Uterus (tissue), 4 donors: ENCODE results near the gene RTP5. TPM values are rescaled to one million over a fixed set of nuclear protein-coding genes. Genes with fewer than 3 reads are reported as not detected.

Experiments used
- DNase-seq, 2 donors: peaks; one replicate each; pipeline ENCODE4 v3.0.0-alpha.2; 2019 to 2020
- H3K27ac ChIP-seq, 2 donors: fragments of 200-600 bp; sonication (generic); 1 replicate in 1 of 2; 2 replicates in 1 of 2; pipeline ENCODE4 v1.5.1; 2016 to 2018
- H3K27me3 ChIP-seq, 2 donors: fragments of 200-600 bp; sonication (generic); one replicate each; pipeline ENCODE4 v1.5.1; 2018 to 2019; ENCODE audit warnings: control low read depth in 1 of 2
- H3K36me3 ChIP-seq, 2 donors: fragments of 200-600 bp; sonication (generic); one replicate each; pipeline ENCODE4 v1.5.1; 2019; ENCODE audit warnings: control low read depth in 1 of 2
- H3K4me1 ChIP-seq, 2 donors: fragments of 200-600 bp; sonication (generic); one replicate each; pipeline ENCODE4 v1.5.1; 2018 to 2019; ENCODE audit warnings: control low read depth in 1 of 2
- H3K4me3 ChIP-seq, 2 donors: fragments of 200-600 bp; sonication (generic); 1 replicate in 1 of 2; 2 replicates in 1 of 2; pipeline ENCODE4 v1.5.1; 2018 to 2019; ENCODE audit warnings: mild to moderate bottlenecking in 1 of 2
- H3K9me3 ChIP-seq, 2 donors: fragments of 200-600 bp; sonication (generic); one replicate each; pipeline ENCODE4 v1.5.1; 2019; ENCODE audit warnings: control low read depth in 1 of 2
- POLR2A ChIP-seq, 2 donors: fragments of 450-650 bp; IDR thresholded peaks; one replicate each; pipeline ENCODE4 v1.6.1; 2016; ENCODE audit warnings: antibody characterized with exemption in 2 of 2, mild to moderate bottlenecking in 1 of 2, moderate library complexity in 1 of 2
- intact Hi-C: fragments of 100-400 bp; cut with DNase I; formaldehyde crosslinking; loops from one replicate; pipeline ENCODE4 v1.15.1; 2023; ENCODE audit warnings: low total_unique reads
- total RNA-seq, 4 donors: library from RNA; depleted of rRNA in 3 of 4; stranded (reverse); fragments of >200 nt in 3 of 4; gene quantifications; one replicate each; pipeline versions ENCODE4 v1.1.0 to v1.2.4, GENCODE V29; 2014 to 2023
- TF ChIP-seq, protein P1 (sequence below), 4 experiments: fragments of 200-600 bp in 2 of 4; fragments of 450-650 bp in 2 of 4; sonication (generic) in 2 of 4; IDR thresholded peaks; one replicate each; pipeline ENCODE4 v1.5.1; 2016 to 2019; ENCODE audit warnings: antibody characterized with exemption in 4 of 4, mild to moderate bottlenecking in 2 of 4, moderate library complexity in 1 of 4
- donor health status: DM: yes; HTN: yes; CAD: no.

The RTP5 gene
- total RNA-seq, 4 donors from 2014 or later: 0.15 TPM; not detected in 3

DNA sequence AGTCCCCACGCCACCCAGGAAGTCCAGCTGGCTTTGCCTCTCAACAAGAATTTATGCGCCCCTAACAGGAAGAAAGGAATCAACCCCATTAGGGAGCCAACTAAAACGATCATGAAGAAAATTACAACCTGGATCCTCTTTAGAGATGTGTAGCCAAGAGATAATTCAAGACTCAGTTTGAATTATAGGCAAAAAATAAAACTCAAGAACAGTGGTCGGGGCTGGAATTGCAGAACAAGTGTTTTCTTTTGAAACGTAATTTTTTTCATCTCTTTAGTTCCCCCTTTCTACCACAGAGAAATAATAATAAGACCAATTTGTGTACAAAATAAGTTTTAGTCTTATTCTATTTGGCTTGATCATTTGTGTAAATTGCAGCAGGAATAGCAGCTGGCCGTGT is 33.2 kb upstream of the RTP5 start:
- no peaks in the 10 kb centered on the region for H3K27me3 ChIP-seq
- no peak overlapping the region for H3K4me3 ChIP-seq
- intact Hi-C loops: no loop called here
- no peaks in the 10 kb centered on the region for H3K9me3 ChIP-seq
- no peaks in the 10 kb centered on the region for H3K4me1 ChIP-seq
- H3K36me3 ChIP-seq: no peaks in the 10 kb centered on the region
- no peak for TF ChIP-seq POLR2A (IDR thresholded peaks at IDR 0.05)
- TF ChIP-seq, protein P1, sequence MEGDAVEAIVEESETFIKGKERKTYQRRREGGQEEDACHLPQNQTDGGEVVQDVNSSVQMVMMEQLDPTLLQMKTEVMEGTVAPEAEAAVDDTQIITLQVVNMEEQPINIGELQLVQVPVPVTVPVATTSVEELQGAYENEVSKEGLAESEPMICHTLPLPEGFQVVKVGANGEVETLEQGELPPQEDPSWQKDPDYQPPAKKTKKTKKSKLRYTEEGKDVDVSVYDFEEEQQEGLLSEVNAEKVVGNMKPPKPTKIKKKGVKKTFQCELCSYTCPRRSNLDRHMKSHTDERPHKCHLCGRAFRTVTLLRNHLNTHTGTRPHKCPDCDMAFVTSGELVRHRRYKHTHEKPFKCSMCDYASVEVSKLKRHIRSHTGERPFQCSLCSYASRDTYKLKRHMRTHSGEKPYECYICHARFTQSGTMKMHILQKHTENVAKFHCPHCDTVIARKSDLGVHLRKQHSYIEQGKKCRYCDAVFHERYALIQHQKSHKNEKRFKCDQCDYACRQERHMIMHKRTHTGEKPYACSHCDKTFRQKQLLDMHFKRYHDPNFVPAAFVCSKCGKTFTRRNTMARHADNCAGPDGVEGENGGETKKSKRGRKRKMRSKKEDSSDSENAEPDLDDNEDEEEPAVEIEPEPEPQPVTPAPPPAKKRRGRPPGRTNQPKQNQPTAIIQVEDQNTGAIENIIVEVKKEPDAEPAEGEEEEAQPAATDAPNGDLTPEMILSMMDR (IDR thresholded peaks at IDR 0.05): no peak
- H3K27ac ChIP-seq: no peak overlapping the region
- no peak for DNase-seq

DNA sequence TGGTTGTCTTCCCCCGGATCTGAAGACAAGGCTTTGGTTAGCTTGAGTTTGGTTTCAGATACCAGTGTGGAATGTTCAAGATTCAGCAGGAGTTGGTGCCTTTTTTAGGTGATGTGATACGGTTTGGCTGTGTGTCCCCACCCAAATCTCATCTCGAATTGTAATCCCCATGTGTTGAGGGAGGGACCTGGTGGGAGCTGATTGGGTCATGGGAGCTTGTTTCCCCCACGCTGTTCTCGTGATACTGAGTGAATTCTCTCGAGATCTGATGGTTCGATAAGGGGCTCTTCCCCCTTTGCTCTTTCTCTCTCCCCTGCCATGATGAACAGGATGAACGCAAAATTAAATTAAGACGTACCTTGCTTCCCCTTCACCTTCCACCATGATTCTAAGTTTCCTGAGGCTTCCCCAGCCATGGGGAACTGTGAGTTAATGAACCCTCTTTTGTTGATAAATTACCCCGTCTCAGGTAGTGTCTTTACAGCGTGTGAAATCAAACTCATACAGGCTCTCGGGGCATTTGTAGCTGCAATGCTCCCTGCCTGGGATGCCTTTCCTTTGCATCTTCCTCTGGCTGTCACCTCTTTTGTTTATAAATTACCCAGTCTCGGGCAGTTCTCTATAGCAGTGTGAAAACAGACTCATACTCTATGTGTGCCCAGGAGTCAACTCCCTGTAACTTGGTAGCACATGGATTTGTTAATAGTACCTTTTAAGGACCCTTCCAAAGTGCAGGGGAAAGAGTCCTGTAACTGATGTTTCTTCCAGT is 32.1 kb upstream of the RTP5 start:
- Histone ChIP-seq H3K4me1 (no peaks in the 10 kb centered on the region), H3K9me3 (no peaks in the 10 kb centered on the region), H3K27me3 (no peaks in the 10 kb centered on the region), H3K36me3 (no peaks in the 10 kb centered on the region), H3K4me3 (no peak overlapping the region), H3K27ac (no peak overlapping the region)
- no peak for TF ChIP-seq POLR2A (IDR thresholded peaks at IDR 0.05)
- TF ChIP-seq, protein P1 (IDR thresholded peaks at IDR 0.05): no peak
- no peak for DNase-seq
- intact Hi-C loops: no loop called here

DNA sequence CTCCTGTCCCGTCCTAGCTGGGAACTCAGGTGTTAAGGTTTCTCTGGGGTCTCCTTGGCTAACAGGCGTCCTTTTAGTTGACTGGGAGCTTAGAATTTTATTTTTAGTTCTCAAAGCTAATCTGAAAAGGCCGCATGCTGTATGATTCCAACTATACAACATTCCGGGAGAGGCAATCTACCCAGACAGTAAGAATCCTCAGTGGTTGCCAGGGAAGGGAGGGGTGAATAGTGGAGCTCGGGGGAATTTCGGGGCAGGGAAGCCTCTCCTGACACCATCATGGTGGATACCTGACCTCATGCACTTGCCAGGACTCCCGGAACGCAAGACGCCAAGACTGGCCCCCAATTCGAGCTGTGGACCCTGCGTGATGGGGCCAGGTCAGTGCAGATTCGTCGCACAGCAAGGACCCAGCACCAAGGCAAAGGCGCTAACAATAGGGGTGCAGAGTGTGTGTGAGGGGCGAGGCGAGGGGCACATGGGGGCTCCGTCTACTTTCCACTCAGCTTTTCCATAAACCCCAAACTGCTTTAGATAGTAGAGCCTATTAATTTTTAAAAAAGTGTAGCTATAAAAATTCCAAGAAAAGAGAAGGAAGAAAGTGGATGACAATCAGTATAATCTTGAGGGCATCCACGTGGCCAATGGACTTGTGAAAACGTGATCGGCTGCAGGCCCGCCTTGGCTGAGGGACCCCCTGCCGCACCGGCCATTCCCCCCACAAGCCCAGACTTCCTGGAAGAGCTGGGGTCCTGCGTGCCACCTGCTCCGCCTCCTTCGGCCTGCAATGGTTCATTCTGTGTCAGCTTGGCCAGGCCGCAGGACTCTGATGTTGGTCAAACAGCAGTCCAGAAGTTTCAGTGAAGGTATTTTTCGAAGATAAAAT is 28.1 kb upstream of the RTP5 start:
- Histone ChIP-seq H3K27ac (no peak overlapping the region), H3K4me1 (peaks cover 0 to 5% of the 10 kb centered on the region in 2 donors)
- DNase-seq: no peak

DNA sequence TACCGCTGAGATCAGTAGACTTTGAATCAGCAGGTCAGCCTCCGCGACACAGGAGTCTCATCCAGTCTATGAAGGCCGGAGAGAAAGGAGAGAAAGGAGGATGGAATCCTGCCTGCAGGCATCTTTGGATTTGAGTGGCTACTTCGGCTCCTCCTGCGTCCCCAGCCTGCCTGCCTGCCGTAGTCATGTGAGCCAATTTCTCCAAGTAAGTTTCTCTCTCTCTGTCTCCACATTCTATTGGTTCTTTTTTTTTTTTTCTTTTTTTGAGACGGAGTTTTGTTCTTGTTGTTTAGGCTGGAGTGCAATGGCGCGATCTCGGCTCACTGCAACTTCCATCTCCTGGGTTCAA is 27.5 kb upstream of the RTP5 start:
- no peak overlapping the region for H3K27ac ChIP-seq
- intact Hi-C loops: no loop called here

More for the DNA sequence above, 28.1 kb upstream of the RTP5 start:
- H3K4me3 ChIP-seq: no peak overlapping the region
- H3K9me3 ChIP-seq: no peaks in the 10 kb centered on the region
- intact Hi-C loops: no loop called here
- no peaks in the 10 kb centered on the region for H3K36me3 ChIP-seq
- no peak for TF ChIP-seq POLR2A (IDR thresholded peaks at IDR 0.05)
- TF ChIP-seq, protein P1 (IDR thresholded peaks at IDR 0.05): no peak
- no peaks in the 10 kb centered on the region for H3K27me3 ChIP-seq

More for the DNA sequence above, 27.5 kb upstream of the RTP5 start:
- no peaks in the 10 kb centered on the region for H3K27me3 ChIP-seq
- no peaks in the 10 kb centered on the region for H3K36me3 ChIP-seq
- H3K9me3 ChIP-seq: no peaks in the 10 kb centered on the region
- H3K4me1 ChIP-seq: peaks cover 0 to 5% of the 10 kb centered on the region in 2 donors
- no peak overlapping the region for H3K4me3 ChIP-seq
- no peak for DNase-seq
- TF ChIP-seq POLR2A (IDR thresholded peaks at IDR 0.05): no peak
- TF ChIP-seq, protein P1 (IDR thresholded peaks at IDR 0.05): no peak
